Stimulated activated CD4-positive, alpha-beta T cell treated with anti-CD3 and anti-CD28 coated beads, Interleukin-2, amount 100 ng/mL, for 48 hours (primary cell): ENCODE results near the gene NADSYN1.

ENCODE experiments used
- DNase-seq, 2 donors: peaks; one replicate each; pipeline ENCODE4 v3.0.0-alpha.2; 2020

The NADSYN1 gene

GRCh38 chr11:71433648-71434450, 19.2 kb upstream of the NADSYN1 start:
- no peak for DNase-seq

- DNase-seq: no peak
These were observed 18.4 kb upstream of the NADSYN1 start for GRCh38 chr11:71434576-71435130.

- DNase-seq: no peak
These were observed 17.6 kb upstream of the NADSYN1 start for GRCh38 chr11:71435278-71435951.

- no peak for DNase-seq
These were observed 16.1 kb upstream of the NADSYN1 start for GRCh38 chr11:71436861-71437260.

- no peak for DNase-seq
These were observed 15.6 kb upstream of the NADSYN1 start for GRCh38 chr11:71437399-71437798.

GRCh38 chr11:71437879-71438278, 15.1 kb upstream of the NADSYN1 start:
- DNase-seq: no peak

GRCh38 chr11:71438650-71439049, 14.4 kb upstream of the NADSYN1 start:
- DNase-seq: no peak

GRCh38 chr11:71440021-71440755, 12.8 kb upstream of the NADSYN1 start:
- no peak for DNase-seq

- DNase-seq: no peak
These were observed 11.8 kb upstream of the NADSYN1 start for GRCh38 chr11:71441251-71441650.

GRCh38 chr11:71442123-71442522, 10.9 kb upstream of the NADSYN1 start:
- DNase-seq: no peak

GRCh38 chr11:71442880-71443279, 10.1 kb upstream of the NADSYN1 start:
- DNase-seq: no peak

- DNase-seq: no peak
These were observed 9.1 kb upstream of the NADSYN1 start for GRCh38 chr11:71443736-71444445.

GRCh38 chr11:71444811-71445210, 8.2 kb upstream of the NADSYN1 start:
- DNase-seq: no peak

GRCh38 chr11:71446150-71446549, 6.9 kb upstream of the NADSYN1 start:
- DNase-seq: no peak

- DNase-seq: no peak
These were observed 5.9 kb upstream of the NADSYN1 start for GRCh38 chr11:71446942-71447688.

- DNase-seq: peak in 1 of 2 donors; percentile 37
These were observed 5.2 kb upstream of the NADSYN1 start for GRCh38 chr11:71447791-71448256.

- DNase-seq: peak; percentile 90 to 93
These were observed 4.5 kb upstream of the NADSYN1 start, which contains the start of gene DHCR7 for GRCh38 chr11:71448257-71449171. DHCR7 (minus strand) TSS chr11:71448393; CDS start chr11:71444952, 3,441 bp downstream.

GRCh38 chr11:71449596-71449995, 3.4 kb upstream of the NADSYN1 start:
- no peak for DNase-seq

GRCh38 chr11:71450507-71450906, 2.5 kb upstream of the NADSYN1 start:
- no peak for DNase-seq

- no peak for DNase-seq
These were observed 2.1 kb upstream of the NADSYN1 start for GRCh38 chr11:71450939-71451338.
